PC-9 (cell line): ENCODE data around the gene BUD23.

Experiments
- CTCF ChIP-seq: fragments of 200-600 bp; sonication (generic); conservative IDR thresholded peaks from 2 replicates; pipeline ENCODE4 v1.6.1; 2017; ENCODE audit warnings: mixed run types, antibody characterized with exemption, mild to moderate bottlenecking, moderate library complexity
- EZH2 ChIP-seq: fragments of 200-600 bp; sonication (generic); IDR thresholded peaks from 2 replicates; pipeline ENCODE4 v1.8.0; 2017; ENCODE audit warnings: antibody characterized with exemption, low read depth

- no peak for TF ChIP-seq CTCF
- TF ChIP-seq EZH2 = no peak
Measured at GRCh38 chr7:73735528-73735905, 52.1 kb downstream of the BUD23 start.
